Fibroblast of villous mesenchyme (primary cell): Measurements from ENCODE around the gene SP6. TPM values are rescaled to one million over a fixed set of nuclear protein-coding genes. Genes with fewer than 3 reads are reported as not detected.

Source experiments
- DNase-seq: peaks from one replicate; pipeline ENCODE4 v3.0.0-alpha.2; 2010; ENCODE audit warnings: low read depth
- H3K4me3 ChIP-seq: 2 replicates; pipeline ENCODE4 v1.5.1; 2011; ENCODE audit warnings: low read depth, mild to moderate bottlenecking, low read length
- total RNA-seq: library from RNA; depleted of rRNA; stranded (reverse); fragments of >200 nt; gene quantifications from 2 replicates; pipeline ENCODE4 v1.2.3, GENCODE V29; 2012
- TF ChIP-seq, protein P1 (sequence below): IDR thresholded peaks from 2 replicates; pipeline ENCODE4 v1.5.1; 2012; ENCODE audit warnings: low read depth, mild to moderate bottlenecking, low read length; ENCODE audit not compliant: insufficient read depth

Gene SP6
- total RNA-seq, 1 donor = under 0.01 TPM

DNA sequence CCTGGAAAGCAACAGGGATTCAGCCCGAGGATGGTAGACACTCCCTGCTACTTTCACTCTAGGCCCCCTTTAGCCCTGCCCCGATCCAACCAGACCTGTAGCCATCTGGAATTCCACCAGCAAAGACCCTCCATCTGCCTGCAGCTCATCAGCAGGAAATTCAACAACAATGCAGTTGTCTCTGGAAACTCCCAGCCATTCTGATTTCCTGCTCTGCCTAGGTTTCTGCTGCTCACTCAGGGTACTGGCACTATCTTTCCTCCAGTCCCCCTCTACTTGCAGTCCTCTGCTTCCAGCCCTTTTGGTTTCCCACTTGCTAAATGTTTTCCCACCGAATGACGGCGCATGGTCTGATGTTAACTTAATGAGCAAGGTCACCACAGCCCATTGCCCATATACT, 2.7 kb upstream of the SP6 start:
- H3K4me3 ChIP-seq = no peak overlapping the region
- DNase-seq = no peak
- TF ChIP-seq, protein P1, sequence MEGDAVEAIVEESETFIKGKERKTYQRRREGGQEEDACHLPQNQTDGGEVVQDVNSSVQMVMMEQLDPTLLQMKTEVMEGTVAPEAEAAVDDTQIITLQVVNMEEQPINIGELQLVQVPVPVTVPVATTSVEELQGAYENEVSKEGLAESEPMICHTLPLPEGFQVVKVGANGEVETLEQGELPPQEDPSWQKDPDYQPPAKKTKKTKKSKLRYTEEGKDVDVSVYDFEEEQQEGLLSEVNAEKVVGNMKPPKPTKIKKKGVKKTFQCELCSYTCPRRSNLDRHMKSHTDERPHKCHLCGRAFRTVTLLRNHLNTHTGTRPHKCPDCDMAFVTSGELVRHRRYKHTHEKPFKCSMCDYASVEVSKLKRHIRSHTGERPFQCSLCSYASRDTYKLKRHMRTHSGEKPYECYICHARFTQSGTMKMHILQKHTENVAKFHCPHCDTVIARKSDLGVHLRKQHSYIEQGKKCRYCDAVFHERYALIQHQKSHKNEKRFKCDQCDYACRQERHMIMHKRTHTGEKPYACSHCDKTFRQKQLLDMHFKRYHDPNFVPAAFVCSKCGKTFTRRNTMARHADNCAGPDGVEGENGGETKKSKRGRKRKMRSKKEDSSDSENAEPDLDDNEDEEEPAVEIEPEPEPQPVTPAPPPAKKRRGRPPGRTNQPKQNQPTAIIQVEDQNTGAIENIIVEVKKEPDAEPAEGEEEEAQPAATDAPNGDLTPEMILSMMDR = no peak

DNA sequence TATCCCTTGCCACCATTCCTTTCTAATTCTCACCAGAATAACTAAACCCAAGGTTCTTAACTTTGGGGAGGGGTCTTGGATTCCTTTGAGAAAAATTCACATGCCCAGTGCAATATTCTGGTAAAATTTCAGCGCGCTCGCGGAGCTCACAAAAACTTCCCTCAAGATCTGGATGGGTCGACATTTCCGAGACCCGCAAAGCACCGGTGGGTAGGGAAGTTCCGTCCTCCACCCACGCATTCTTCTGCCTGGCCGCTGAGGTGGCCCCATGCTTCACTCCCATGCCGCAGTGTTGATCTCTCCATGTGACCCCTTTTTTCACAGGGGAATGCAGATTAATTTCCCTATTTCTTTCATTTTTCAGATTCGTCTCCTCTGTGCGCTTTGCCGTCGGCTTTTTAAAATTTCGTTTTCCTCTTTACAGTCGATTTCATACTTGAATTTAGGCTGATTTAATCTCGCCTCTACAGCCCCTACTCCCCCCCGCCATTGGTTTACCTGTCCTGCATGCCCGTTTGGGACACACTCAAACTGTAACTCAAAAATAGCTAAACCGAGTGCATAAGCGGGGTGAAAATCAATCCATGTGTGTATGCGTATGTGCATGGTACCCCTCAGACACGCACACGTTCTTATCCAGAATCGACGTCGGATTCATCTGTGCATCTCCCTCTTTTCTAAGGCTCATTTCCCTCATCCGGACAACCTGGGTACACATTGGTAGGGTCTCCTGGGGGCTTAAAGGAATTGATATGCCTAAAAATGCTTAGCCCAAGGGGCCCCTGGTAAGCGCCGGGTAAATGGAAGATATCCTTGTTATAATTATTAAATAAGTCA, 1.4 kb upstream of the SP6 start:
- H3K4me3 ChIP-seq = no peak overlapping the region
- no peak for DNase-seq
- TF ChIP-seq, protein P1 = no peak

DNA sequence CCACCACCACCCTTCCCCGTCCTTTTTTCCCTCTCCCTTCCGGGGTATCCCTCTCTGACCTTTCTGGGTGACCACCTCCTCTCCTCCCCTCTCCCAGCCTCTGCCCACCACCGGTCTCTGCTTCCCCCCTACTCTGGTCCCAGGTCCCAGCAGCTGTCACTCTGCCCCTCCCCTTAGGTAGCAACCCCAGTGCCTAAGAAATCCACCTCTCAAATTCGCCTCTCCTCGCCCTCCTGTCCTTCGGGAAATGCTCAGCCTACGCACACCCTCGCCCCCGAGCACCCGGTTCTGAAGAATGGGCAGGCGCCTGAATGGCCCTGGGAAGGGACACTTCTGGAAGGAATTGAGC, 775 bp upstream of the SP6 start:
- no peak overlapping the region for H3K4me3 ChIP-seq
- TF ChIP-seq, protein P1 = no peak
- DNase-seq = no peak

DNA sequence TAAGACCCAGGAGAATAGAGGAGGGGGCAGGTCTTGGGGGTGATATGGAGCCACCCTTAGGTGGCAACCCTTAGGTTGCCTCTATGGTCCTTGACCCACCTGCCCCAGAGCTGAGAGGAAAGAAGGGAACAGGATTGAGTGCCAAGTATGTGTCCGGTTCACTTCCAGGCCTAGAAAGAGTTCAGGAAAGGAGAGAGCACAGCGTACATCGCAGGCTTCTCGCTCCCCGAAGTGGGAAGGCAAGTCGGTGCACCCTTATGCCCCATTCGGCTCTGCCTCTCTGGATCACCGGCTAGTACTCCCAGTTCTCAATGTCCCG, 631 bp downstream of the SP6 start:
- TF ChIP-seq, protein P1 = no peak
- H3K4me3 ChIP-seq = peak overlapping the region; percentile 25
- DNase-seq = no peak

DNA sequence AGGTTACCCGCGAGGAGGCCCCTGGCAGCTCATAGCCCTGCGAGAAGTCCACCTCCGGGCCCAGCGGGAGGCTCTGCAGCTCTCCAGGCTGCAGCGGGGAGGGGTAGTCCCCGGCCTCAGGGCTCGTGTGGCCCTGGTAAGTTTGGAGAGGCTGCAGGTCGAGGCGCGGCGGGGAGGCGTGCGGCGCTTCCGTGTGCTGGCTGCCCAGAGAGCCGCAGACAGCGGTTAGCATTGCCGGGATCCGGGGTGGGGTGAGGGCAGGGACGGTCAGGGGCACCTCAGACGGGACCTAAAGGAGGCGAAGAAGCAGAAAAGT, 2.8 kb downstream of the SP6 start:
- H3K4me3 ChIP-seq = no peak overlapping the region
- TF ChIP-seq, protein P1 = no peak
- DNase-seq = no peak

DNA sequence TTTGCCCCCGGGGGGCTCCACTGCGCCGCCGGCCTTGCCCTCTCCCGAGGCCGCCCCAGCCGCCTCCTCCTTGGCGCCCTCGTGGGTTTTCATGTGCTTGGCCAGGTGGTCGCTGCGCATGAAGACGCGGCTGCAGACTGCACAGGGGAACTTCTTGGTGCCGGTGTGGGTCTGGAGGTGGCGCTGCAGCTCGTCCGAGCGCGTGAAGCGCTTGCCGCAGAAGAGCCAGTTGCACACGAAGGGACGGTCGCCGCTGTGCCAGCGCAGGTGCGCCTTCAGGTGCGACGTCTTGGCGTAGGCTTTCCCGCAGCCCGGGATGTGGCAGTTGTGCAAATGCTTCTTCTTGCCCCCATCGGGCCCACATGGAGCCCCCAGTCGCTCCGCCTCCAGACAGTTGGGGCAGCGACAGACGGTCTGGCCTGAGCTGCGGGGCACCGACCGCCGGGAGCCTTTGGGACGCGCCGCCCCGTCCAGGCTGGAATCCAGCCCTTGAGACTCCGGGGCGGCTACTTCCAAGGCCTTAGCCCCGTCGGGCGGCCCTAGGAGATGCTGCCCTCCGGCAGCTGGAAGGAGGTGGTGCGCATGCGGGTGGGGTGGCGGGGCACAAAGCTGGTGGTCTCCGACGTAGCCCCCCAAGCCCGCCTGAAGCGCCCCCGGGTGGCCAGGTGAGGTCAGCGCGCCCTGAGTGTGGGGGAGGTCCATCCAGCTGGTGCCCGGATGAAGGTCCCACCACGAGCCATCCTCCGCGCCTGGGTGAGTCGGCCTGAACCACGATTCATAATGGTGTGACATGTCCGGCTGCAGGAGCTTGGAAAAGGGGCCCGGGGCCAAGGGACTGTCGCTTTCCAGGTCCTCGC, 3.4 kb downstream of the SP6 start:
- no peak overlapping the region for H3K4me3 ChIP-seq
- DNase-seq = no peak

More for the DNA sequence above, 3.4 kb downstream of the SP6 start:
- TF ChIP-seq, protein P1 = peak; percentile 9
